Measurements from ENCODE around the gene SPTSSB.

The SPTSSB gene

GRCh38 chr3:161413127-161413854 is 42.0 kb upstream of the SPTSSB start:
- peak; percentile 2 for TF ChIP-seq CTCF (IDR thresholded peaks at IDR 0.05; ENCODE audit: extremely low read depth, missing control alignments)
- no peak for DNase-seq (ENCODE audit: low spot score)

GRCh38 chr3:161412123-161412522 is 40.8 kb upstream of the SPTSSB start:
- DNase-seq (ENCODE audit: low spot score), result no peak
- TF ChIP-seq CTCF (IDR thresholded peaks at IDR 0.05; ENCODE audit: extremely low read depth, missing control alignments), result no peak

GRCh38 chr3:161409858-161410257 is 38.5 kb upstream of the SPTSSB start:
- TF ChIP-seq CTCF (IDR thresholded peaks at IDR 0.05; ENCODE audit: extremely low read depth, missing control alignments), result no peak
- no peak for DNase-seq (ENCODE audit: low spot score)

DNA sequence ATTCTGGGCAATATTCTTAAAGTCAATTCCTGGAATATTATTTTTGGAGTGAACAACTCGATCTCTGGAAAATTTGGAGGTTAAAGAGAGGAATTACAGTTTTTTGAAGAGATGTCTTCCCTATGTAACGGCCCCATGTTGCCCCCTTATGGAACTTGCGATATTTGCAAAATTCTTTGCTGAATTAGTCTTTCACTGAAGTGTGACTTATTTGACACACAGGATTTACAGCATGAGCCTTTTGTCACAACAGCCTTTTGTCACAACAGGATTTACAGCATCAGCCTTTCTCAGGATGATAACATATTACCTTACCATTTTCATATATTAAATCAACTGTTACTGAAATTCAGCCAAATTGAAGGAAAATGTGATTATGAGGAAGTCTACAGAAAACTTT is 37.8 kb upstream of the SPTSSB start:
- no peak for TF ChIP-seq CTCF (IDR thresholded peaks at IDR 0.05; ENCODE audit: extremely low read depth, missing control alignments)
- peak; percentile 11 for DNase-seq (ENCODE audit: low spot score)

GRCh38 chr3:161406594-161407555 is 35.6 kb upstream of the SPTSSB start:
- TF ChIP-seq CTCF (IDR thresholded peaks at IDR 0.05; ENCODE audit: extremely low read depth, missing control alignments), result no peak
- DNase-seq (ENCODE audit: low spot score), result no peak

DNA sequence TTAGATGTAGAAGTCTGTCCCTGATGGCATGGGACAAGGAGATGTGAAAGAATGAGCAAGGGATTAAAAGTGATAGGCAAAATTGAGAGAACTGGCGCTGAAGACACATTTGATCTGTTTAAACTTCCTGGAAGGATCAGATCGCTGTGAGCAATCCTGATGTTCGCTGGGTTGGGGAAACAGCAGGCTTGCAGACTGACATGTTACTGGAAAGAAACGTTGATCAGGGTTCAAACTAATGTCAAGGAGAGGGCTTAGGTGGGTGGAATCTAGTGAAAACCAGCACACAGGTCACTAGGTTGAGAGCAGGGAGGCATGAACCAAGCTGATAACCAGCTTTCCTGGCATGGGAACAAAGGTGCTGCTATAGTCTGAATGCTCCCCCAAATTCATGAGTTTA is 34.5 kb upstream of the SPTSSB start:
- TF ChIP-seq CTCF (IDR thresholded peaks at IDR 0.05; ENCODE audit: extremely low read depth, missing control alignments), result no peak
- DNase-seq (ENCODE audit: low spot score), result no peak

DNA sequence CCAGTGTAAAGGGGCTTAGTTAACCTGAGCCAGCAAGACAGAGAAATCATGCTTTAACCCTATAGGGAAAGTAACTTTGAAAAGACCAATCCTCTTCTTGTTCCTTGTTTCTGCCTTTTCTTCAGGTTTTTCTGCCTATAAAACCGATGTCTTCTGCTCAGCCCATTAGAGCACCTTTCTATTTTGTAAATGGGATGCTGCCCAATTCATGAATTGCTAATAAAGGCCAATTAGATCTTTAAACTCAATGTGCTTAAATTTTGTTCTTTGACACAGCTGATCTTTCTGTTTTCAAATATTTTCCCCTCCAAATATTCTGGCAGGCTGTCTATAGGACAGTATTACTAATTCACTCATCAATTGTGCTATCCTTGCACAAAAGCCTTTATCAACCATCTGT is 33.8 kb upstream of the SPTSSB start:
- TF ChIP-seq CTCF (IDR thresholded peaks at IDR 0.05; ENCODE audit: extremely low read depth, missing control alignments), result no peak

More for the DNA sequence above, 33.8 kb upstream of the SPTSSB start:
- DNase-seq (ENCODE audit: low spot score), result no peak
